Ovary (tissue), 3 donors: ENCODE data around the gene GAS6.

Source experiments
- CTCF ChIP-seq, 3 donors: fragments of 450-650 bp in 2 of 3; fragments of 200-600 bp in 1 of 3; IDR thresholded peaks; one replicate each; pipeline versions ENCODE4 v1.5.1 to v1.8.0; 2016 to 2022; ENCODE audit warnings: antibody characterized with exemption in 3 of 3, mild to moderate bottlenecking in 1 of 3
- EP300 ChIP-seq: sonication (generic); formaldehyde crosslinking; IDR thresholded peaks from one replicate; pipeline ENCODE4 v1.6.1; 2017; ENCODE audit warnings: antibody characterized with exemption
- POLR2A ChIP-seq: fragments of 450-650 bp; IDR thresholded peaks from one replicate; pipeline ENCODE4 v1.6.1; 2017; ENCODE audit warnings: antibody characterized with exemption, mild to moderate bottlenecking, moderate library complexity
- donor health status: DM: no; HTN: no; CAD: no.

- TF ChIP-seq CTCF (IDR thresholded peaks at IDR 0.05) (no peak), POLR2A (no peak), EP300 (no peak)
Observed at GRCh38 chr13:113793718-113794085, 70.2 kb downstream of the GAS6 start.
